ENCODE measurements around the gene PSMB7.

PSMB7 gene

GRCh38 chr9:124369231-124369797, 45.9 kb downstream of the PSMB7 start:
- no peaks in the 10 kb centered on the region for H3K4me1 ChIP-seq (ENCODE audit: control insufficient read depth in 2 of 2, insufficient read depth in 2 of 2, low read length in 2 of 2)
- H3K27ac ChIP-seq (ENCODE audit: low read depth in 2 of 2, low read length in 2 of 2) = no peak overlapping the region
- no peaks in the 10 kb centered on the region for H3K27me3 ChIP-seq (ENCODE audit: control insufficient read depth in 2 of 2, insufficient read depth in 2 of 2, low read length in 2 of 2)
- no peaks in the 10 kb centered on the region for H3K9me3 ChIP-seq (ENCODE audit: control insufficient read depth in 2 of 2, low read length in 2 of 2)
- H3K36me3 ChIP-seq (ENCODE audit: control insufficient read depth in 2 of 2, insufficient read depth in 2 of 2, low read length in 2 of 2) = peaks cover 3% of the 10 kb centered on the region in 2 donors
- no peak overlapping the region for H3K9ac ChIP-seq (ENCODE audit: low read depth in 1 of 2, low read length in 2 of 2)
- H3K4me3 ChIP-seq (ENCODE audit: low read length in 2 of 2) = no peak overlapping the region

- peaks cover 5 to 7% of the 10 kb centered on the region in 2 donors for H3K36me3 ChIP-seq (ENCODE audit: control insufficient read depth in 2 of 2, insufficient read depth in 2 of 2, low read length in 2 of 2)
- H3K27me3 ChIP-seq (ENCODE audit: control insufficient read depth in 2 of 2, insufficient read depth in 2 of 2, low read length in 2 of 2) = no peaks in the 10 kb centered on the region
- no peak overlapping the region for H3K27ac ChIP-seq (ENCODE audit: low read depth in 2 of 2, low read length in 2 of 2)
- H3K9ac ChIP-seq (ENCODE audit: low read depth in 1 of 2, low read length in 2 of 2) = no peak overlapping the region
- no peaks in the 10 kb centered on the region for H3K9me3 ChIP-seq (ENCODE audit: control insufficient read depth in 2 of 2, low read length in 2 of 2)
- no peaks in the 10 kb centered on the region for H3K4me1 ChIP-seq (ENCODE audit: control insufficient read depth in 2 of 2, insufficient read depth in 2 of 2, low read length in 2 of 2)
- H3K4me3 ChIP-seq (ENCODE audit: low read length in 2 of 2) = no peak overlapping the region
These were observed 46.5 kb downstream of the PSMB7 start for GRCh38 chr9:124368692-124369091.

GRCh38 chr9:124366476-124367220, 48.6 kb downstream of the PSMB7 start:
- H3K4me1 ChIP-seq (ENCODE audit: control insufficient read depth in 2 of 2, insufficient read depth in 2 of 2, low read length in 2 of 2) = no peaks in the 10 kb centered on the region
- no peak overlapping the region for H3K27ac ChIP-seq (ENCODE audit: low read depth in 2 of 2, low read length in 2 of 2)
- H3K4me3 ChIP-seq (ENCODE audit: low read length in 2 of 2) = no peak overlapping the region
- H3K27me3 ChIP-seq (ENCODE audit: control insufficient read depth in 2 of 2, insufficient read depth in 2 of 2, low read length in 2 of 2) = no peaks in the 10 kb centered on the region
- H3K9ac ChIP-seq (ENCODE audit: low read depth in 1 of 2, low read length in 2 of 2) = no peak overlapping the region
- no peaks in the 10 kb centered on the region for H3K9me3 ChIP-seq (ENCODE audit: control insufficient read depth in 2 of 2, low read length in 2 of 2)
- H3K36me3 ChIP-seq (ENCODE audit: control insufficient read depth in 2 of 2, insufficient read depth in 2 of 2, low read length in 2 of 2) = peaks cover 5 to 8% of the 10 kb centered on the region in 2 donors

- H3K27me3 ChIP-seq (ENCODE audit: control insufficient read depth in 2 of 2, insufficient read depth in 2 of 2, low read length in 2 of 2) = no peaks in the 10 kb centered on the region
- no peak overlapping the region for H3K9ac ChIP-seq (ENCODE audit: low read depth in 1 of 2, low read length in 2 of 2)
- no peak overlapping the region for H3K4me3 ChIP-seq (ENCODE audit: low read length in 2 of 2)
- H3K27ac ChIP-seq (ENCODE audit: low read depth in 2 of 2, low read length in 2 of 2) = no peak overlapping the region
- H3K36me3 ChIP-seq (ENCODE audit: control insufficient read depth in 2 of 2, insufficient read depth in 2 of 2, low read length in 2 of 2) = peaks cover 5 to 8% of the 10 kb centered on the region in 2 donors
- no peaks in the 10 kb centered on the region for H3K4me1 ChIP-seq (ENCODE audit: control insufficient read depth in 2 of 2, insufficient read depth in 2 of 2, low read length in 2 of 2)
- H3K9me3 ChIP-seq (ENCODE audit: control insufficient read depth in 2 of 2, low read length in 2 of 2) = no peaks in the 10 kb centered on the region
These were observed 50.2 kb downstream of the PSMB7 start for GRCh38 chr9:124365036-124365435.

- Histone ChIP-seq H3K27me3 (ENCODE audit: control insufficient read depth in 2 of 2, insufficient read depth in 2 of 2, low read length in 2 of 2) (no peaks in the 10 kb centered on the region), H3K9ac (ENCODE audit: low read depth in 1 of 2, low read length in 2 of 2) (no peak overlapping the region), H3K4me3 (ENCODE audit: low read length in 2 of 2) (no peak overlapping the region), H3K9me3 (ENCODE audit: control insufficient read depth in 2 of 2, low read length in 2 of 2) (no peaks in the 10 kb centered on the region), H3K36me3 (ENCODE audit: control insufficient read depth in 2 of 2, insufficient read depth in 2 of 2, low read length in 2 of 2) (peaks cover 5 to 8% of the 10 kb centered on the region in 2 donors), H3K4me1 (ENCODE audit: control insufficient read depth in 2 of 2, insufficient read depth in 2 of 2, low read length in 2 of 2) (no peaks in the 10 kb centered on the region), H3K27ac (ENCODE audit: low read depth in 2 of 2, low read length in 2 of 2) (no peak overlapping the region)
These were observed 51.1 kb downstream of the PSMB7 start for GRCh38 chr9:124364141-124364540.

GRCh38 chr9:124363326-124364096, 51.7 kb downstream of the PSMB7 start:
- H3K27me3 ChIP-seq (ENCODE audit: control insufficient read depth in 2 of 2, insufficient read depth in 2 of 2, low read length in 2 of 2) = no peaks in the 10 kb centered on the region
- no peaks in the 10 kb centered on the region for H3K4me1 ChIP-seq (ENCODE audit: control insufficient read depth in 2 of 2, insufficient read depth in 2 of 2, low read length in 2 of 2)
- H3K9ac ChIP-seq (ENCODE audit: low read depth in 1 of 2, low read length in 2 of 2) = no peak overlapping the region
- H3K27ac ChIP-seq (ENCODE audit: low read depth in 2 of 2, low read length in 2 of 2) = no peak overlapping the region
- no peak overlapping the region for H3K4me3 ChIP-seq (ENCODE audit: low read length in 2 of 2)
- H3K9me3 ChIP-seq (ENCODE audit: control insufficient read depth in 2 of 2, low read length in 2 of 2) = no peaks in the 10 kb centered on the region
- H3K36me3 ChIP-seq (ENCODE audit: control insufficient read depth in 2 of 2, insufficient read depth in 2 of 2, low read length in 2 of 2) = peaks cover 5 to 8% of the 10 kb centered on the region in 2 donors

GRCh38 chr9:124361128-124361527, 54.1 kb downstream of the PSMB7 start:
- Histone ChIP-seq H3K36me3 (ENCODE audit: control insufficient read depth in 2 of 2, insufficient read depth in 2 of 2, low read length in 2 of 2) (peaks cover 12 to 21% of the 10 kb centered on the region in 2 donors), H3K4me1 (ENCODE audit: control insufficient read depth in 2 of 2, insufficient read depth in 2 of 2, low read length in 2 of 2) (no peaks in the 10 kb centered on the region), H3K9me3 (ENCODE audit: control insufficient read depth in 2 of 2, low read length in 2 of 2) (no peaks in the 10 kb centered on the region)

GRCh38 chr9:124359855-124360678, 55.2 kb downstream of the PSMB7 start:
- no peak overlapping the region for H3K9ac ChIP-seq (ENCODE audit: low read depth in 1 of 2, low read length in 2 of 2)
- H3K4me1 ChIP-seq (ENCODE audit: control insufficient read depth in 2 of 2, insufficient read depth in 2 of 2, low read length in 2 of 2) = no peaks in the 10 kb centered on the region
- peaks cover 22 to 32% of the 10 kb centered on the region in 2 donors for H3K36me3 ChIP-seq (ENCODE audit: control insufficient read depth in 2 of 2, insufficient read depth in 2 of 2, low read length in 2 of 2)
- H3K27ac ChIP-seq (ENCODE audit: low read depth in 2 of 2, low read length in 2 of 2) = no peak overlapping the region
- no peaks in the 10 kb centered on the region for H3K9me3 ChIP-seq (ENCODE audit: control insufficient read depth in 2 of 2, low read length in 2 of 2)
- H3K4me3 ChIP-seq (ENCODE audit: low read length in 2 of 2) = no peak overlapping the region
- no peaks in the 10 kb centered on the region for H3K27me3 ChIP-seq (ENCODE audit: control insufficient read depth in 2 of 2, insufficient read depth in 2 of 2, low read length in 2 of 2)

More at GRCh38 chr9:124361128-124361527, 54.1 kb downstream of the PSMB7 start:
- no peak overlapping the region for H3K27ac ChIP-seq (ENCODE audit: low read depth in 2 of 2, low read length in 2 of 2)
- H3K27me3 ChIP-seq (ENCODE audit: control insufficient read depth in 2 of 2, insufficient read depth in 2 of 2, low read length in 2 of 2) = no peaks in the 10 kb centered on the region
- H3K4me3 ChIP-seq (ENCODE audit: low read length in 2 of 2) = no peak overlapping the region
- no peak overlapping the region for H3K9ac ChIP-seq (ENCODE audit: low read depth in 1 of 2, low read length in 2 of 2)

GRCh38 chr9:124359426-124359825, 55.8 kb downstream of the PSMB7 start:
- Histone ChIP-seq H3K4me3 (ENCODE audit: low read length in 2 of 2) (no peak overlapping the region), H3K9me3 (ENCODE audit: control insufficient read depth in 2 of 2, low read length in 2 of 2) (no peaks in the 10 kb centered on the region), H3K27ac (ENCODE audit: low read depth in 2 of 2, low read length in 2 of 2) (no peak overlapping the region), H3K36me3 (ENCODE audit: control insufficient read depth in 2 of 2, insufficient read depth in 2 of 2, low read length in 2 of 2) (peaks cover 25 to 32% of the 10 kb centered on the region in 2 donors), H3K27me3 (ENCODE audit: control insufficient read depth in 2 of 2, insufficient read depth in 2 of 2, low read length in 2 of 2) (no peaks in the 10 kb centered on the region), H3K9ac (ENCODE audit: low read depth in 1 of 2, low read length in 2 of 2) (no peak overlapping the region), H3K4me1 (ENCODE audit: control insufficient read depth in 2 of 2, insufficient read depth in 2 of 2, low read length in 2 of 2) (no peaks in the 10 kb centered on the region)
